H9 (cell line): Measurements from ENCODE around the gene CORIN. TPM values are rescaled to one million over a fixed set of nuclear protein-coding genes. Genes with fewer than 3 reads are reported as not detected.

ENCODE experiments used
- DNase-seq: peaks from one replicate; pipeline ENCODE4 v3.0.0-alpha.2; 2017
- H2AFZ ChIP-seq: one replicate; pipeline ENCODE4 v1.6.1; 2013; ENCODE audit warnings: mild to moderate bottlenecking, low read length, control low read depth, moderate library complexity
- H2AK5ac ChIP-seq: 2 replicates; pipeline ENCODE4 v1.6.1; 2013; ENCODE audit warnings: low read length, control low read depth, mixed read lengths; ENCODE audit not compliant: insufficient read length
- H2BK120ac ChIP-seq: one replicate; pipeline ENCODE4 v1.6.1; 2013; ENCODE audit warnings: low read depth, mild to moderate bottlenecking, low read length, control low read depth, inconsistent platforms; ENCODE audit not compliant: poor library complexity, severe bottlenecking
- H2BK12ac ChIP-seq: 2 replicates; pipeline ENCODE4 v1.6.1; 2013; ENCODE audit warnings: low read length, control low read depth, mixed read lengths, low read depth; ENCODE audit not compliant: insufficient read length
- H2BK15ac ChIP-seq: 2 replicates; pipeline ENCODE4 v1.6.1; 2013; ENCODE audit warnings: low read depth, low read length, control low read depth
- H2BK20ac ChIP-seq: one replicate; pipeline ENCODE4 v1.6.1; 2013; ENCODE audit warnings: low read depth, mild to moderate bottlenecking, low read length, control low read depth, inconsistent platforms; ENCODE audit not compliant: poor library complexity, severe bottlenecking
- H2BK5ac ChIP-seq: 2 replicates; pipeline ENCODE4 v1.6.1; 2013; ENCODE audit warnings: low read length, control low read depth, mixed read lengths; ENCODE audit not compliant: insufficient read length
- H3K14ac ChIP-seq: 2 replicates; pipeline ENCODE4 v1.6.1; 2013; ENCODE audit warnings: low read length, control low read depth; ENCODE audit not compliant: insufficient read depth
- H3K18ac ChIP-seq: 2 replicates; pipeline ENCODE4 v1.6.1; 2013; ENCODE audit warnings: low read depth, mild to moderate bottlenecking, mixed read lengths, low read length, control low read depth; ENCODE audit not compliant: insufficient read length
- H3K23ac ChIP-seq: 2 replicates; pipeline ENCODE4 v1.6.1; 2013; ENCODE audit warnings: low read length, control low read depth, mixed read lengths, low read depth; ENCODE audit not compliant: insufficient read length
- H3K23me2 ChIP-seq: 2 replicates; pipeline ENCODE4 v1.6.1; 2013; ENCODE audit warnings: low read depth, mild to moderate bottlenecking, mixed read lengths, low read length, control low read depth; ENCODE audit not compliant: insufficient read length, poor library complexity, severe bottlenecking
- H3K27ac ChIP-seq: 2 replicates; pipeline ENCODE4 v1.5.1; 2013; ENCODE audit warnings: low read length, control low read depth, mixed read lengths, low read depth; ENCODE audit not compliant: insufficient read length
- H3K27me3 ChIP-seq: 2 replicates; pipeline ENCODE4 v1.6.1; 2013; ENCODE audit warnings: low read length, control low read depth, inconsistent platforms; ENCODE audit not compliant: insufficient read depth
- H3K4ac ChIP-seq: 2 replicates; pipeline ENCODE4 v1.6.1; 2013; ENCODE audit warnings: low read depth, mild to moderate bottlenecking, control low read depth, inconsistent platforms, low read length, moderate library complexity
- H3K4me1 ChIP-seq: 2 replicates; pipeline ENCODE4 v1.6.1; 2013; ENCODE audit warnings: low read length, control low read depth, inconsistent platforms; ENCODE audit not compliant: insufficient read depth
- H3K4me2 ChIP-seq: 2 replicates; pipeline ENCODE4 v1.6.1; 2013; ENCODE audit warnings: low read length, control low read depth, mixed read lengths; ENCODE audit not compliant: insufficient read length, insufficient read depth
- H3K56ac ChIP-seq: 2 replicates; pipeline ENCODE4 v1.6.1; 2013; ENCODE audit warnings: low read depth, mild to moderate bottlenecking, mixed read lengths, low read length, control low read depth; ENCODE audit not compliant: insufficient read length
- H3K79me1 ChIP-seq: 2 replicates; pipeline ENCODE4 v1.6.1; 2013; ENCODE audit warnings: low read depth, mild to moderate bottlenecking, moderate library complexity, low read length, control low read depth, inconsistent platforms; ENCODE audit not compliant: insufficient read depth, poor library complexity, severe bottlenecking
- H3K79me2 ChIP-seq: 2 replicates; pipeline ENCODE4 v1.6.1; 2013; ENCODE audit warnings: low read length, control low read depth, inconsistent platforms; ENCODE audit not compliant: insufficient read depth
- H3K9ac ChIP-seq: 2 replicates; pipeline ENCODE4 v1.6.1; 2013; ENCODE audit warnings: low read length, control low read depth, mixed read lengths; ENCODE audit not compliant: insufficient read length; ENCODE audit errors: extremely low read depth
- H3K9me3 ChIP-seq: one replicate; pipeline ENCODE4 v1.6.1; 2013; ENCODE audit warnings: low read depth, low read length, inconsistent platforms; ENCODE audit not compliant: control insufficient read depth
- H3T11ph ChIP-seq: one replicate; pipeline ENCODE4 v1.6.1; 2013; ENCODE audit warnings: mild to moderate bottlenecking, low read length, control low read depth, inconsistent platforms
- H4K20me1 ChIP-seq: one replicate; pipeline ENCODE4 v1.6.1; 2013; ENCODE audit not compliant: control insufficient read depth, insufficient read length, insufficient read depth
- H4K5ac ChIP-seq: 2 replicates; pipeline ENCODE4 v1.6.1; 2013; ENCODE audit warnings: low read depth, mild to moderate bottlenecking, mixed read lengths, low read length, control low read depth; ENCODE audit not compliant: insufficient read length
- H4K8ac ChIP-seq: replicated peaks from 2 replicates; pipeline ENCODE4 v1.6.1; 2013; ENCODE audit warnings: low read length, control low read depth, mixed read lengths, low read depth; ENCODE audit not compliant: insufficient read length
- H4K91ac ChIP-seq: 2 replicates; pipeline ENCODE4 v1.6.1; 2013; ENCODE audit warnings: low read depth, mild to moderate bottlenecking, moderate library complexity, mixed read lengths, low read length, control low read depth; ENCODE audit not compliant: insufficient read length
- H3K27ac Mint-ChIP-seq, 3 experiments: 2 replicates in 2 of 3; 3 replicates in 1 of 3; pipeline ENCODE4 v1.8.0; 2020 to 2021; ENCODE audit warnings: mixed read lengths in 3 of 3, mild to moderate bottlenecking in 1 of 3, moderate library complexity in 1 of 3
- H3K27me3 Mint-ChIP-seq: 2 replicates; pipeline ENCODE4 v1.8.0; 2021; ENCODE audit warnings: low read depth, mild to moderate bottlenecking, moderate library complexity, mixed read lengths
- H3K36me3 Mint-ChIP-seq, 3 experiments: 2 replicates in 2 of 3; 3 replicates in 1 of 3; pipeline ENCODE4 v1.8.0; 2020 to 2021; ENCODE audit warnings: low read depth in 3 of 3, mixed read lengths in 3 of 3; ENCODE audit not compliant: insufficient read depth in 1 of 3
- H3K4me1 Mint-ChIP-seq, 2 experiments: 2 replicates each; pipeline ENCODE4 v1.8.0; 2020; ENCODE audit warnings: mixed read lengths in 2 of 2
- H3K4me3 Mint-ChIP-seq, 2 experiments: 2 replicates in 1 of 2; 3 replicates in 1 of 2; pipeline ENCODE4 v1.8.0; 2020 to 2021; ENCODE audit warnings: mild to moderate bottlenecking in 2 of 2, mixed read lengths in 2 of 2, moderate library complexity in 1 of 2
- H3K9me3 Mint-ChIP-seq, 2 experiments: 2 replicates in 1 of 2; 3 replicates in 1 of 2; pipeline ENCODE4 v1.8.0; 2020; ENCODE audit warnings: mild to moderate bottlenecking in 2 of 2, mixed read lengths in 2 of 2, moderate library complexity in 1 of 2
- WGBS: extraction: QIAGEN DNeasy Blood & Tissue Kit; methylation state at CpG from one replicate; pipeline ENCODE4 v1.1.7; 2013; ENCODE audit warnings: missing lambda C conversion rate, low lambda C conversion rate, mixed read lengths; ENCODE audit not compliant: insufficient read length; ENCODE audit errors: extremely low coverage; 5-methylcytosine and 5-hydroxymethylcytosine counted together
- total RNA-seq: library from RNA; stranded (reverse); gene quantifications from 2 replicates; pipeline ENCODE4 v1.2.1, GENCODE V29; 2021
- TF ChIP-seq, protein P1 (sequence below): fragments of 200-600 bp; sonication (generic); conservative IDR thresholded peaks from 3 replicates; pipeline ENCODE4 v1.8.0; 2021; ENCODE audit warnings: antibody characterized with exemption, mild to moderate bottlenecking

The CORIN gene
- total RNA-seq, 1 experiment from 2014 or later = 0.39 TPM

DNA sequence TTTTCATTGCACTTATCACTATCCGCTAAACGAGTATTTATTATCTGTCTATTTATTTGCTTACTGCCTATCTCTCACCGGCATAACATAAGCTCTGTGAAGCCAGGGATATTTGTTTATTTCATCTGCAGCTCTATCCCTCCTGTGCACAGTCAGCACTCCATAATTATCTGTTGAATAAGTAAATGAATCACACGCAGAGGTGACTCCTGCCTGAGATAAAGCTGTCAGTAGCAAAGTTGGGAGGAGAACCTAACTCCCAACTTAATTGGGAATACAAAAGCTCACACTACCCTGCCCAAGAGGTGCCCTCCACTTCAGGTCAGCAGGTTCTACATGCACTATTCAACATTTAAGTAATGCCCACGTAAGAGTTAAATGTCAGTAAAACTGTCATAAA, 85.7 kb downstream of the CORIN start:
- no peak overlapping the region for H2BK120ac ChIP-seq
- no CpG with 5 or more reads among the region's 5 CpGs for WGBS
- no peaks in the 10 kb centered on the region for H3K23me2 ChIP-seq
- H2AK5ac ChIP-seq = no peak overlapping the region
- no peak overlapping the region for H2AFZ ChIP-seq
- H4K5ac ChIP-seq = no peak overlapping the region
- no peak overlapping the region for H4K8ac ChIP-seq
- no peak overlapping the region for H3K4me3 Mint-ChIP-seq
- no peak overlapping the region for H3K14ac ChIP-seq
- no peak overlapping the region for H2BK15ac ChIP-seq
- H3K56ac ChIP-seq = no peak overlapping the region
- peaks cover 0 to 3% of the 10 kb centered on the region in 2 experiments for H3K4me1 Mint-ChIP-seq
- no peak overlapping the region for H3T11ph ChIP-seq
- no peak overlapping the region for H2BK20ac ChIP-seq
- H3K79me2 ChIP-seq = no peaks in the 10 kb centered on the region
- no peaks in the 10 kb centered on the region for H3K27me3 Mint-ChIP-seq
- H4K91ac ChIP-seq = no peak overlapping the region
- no peak overlapping the region for H3K23ac ChIP-seq
- no peak overlapping the region for H2BK5ac ChIP-seq
- no peaks in the 10 kb centered on the region for H3K79me1 ChIP-seq
- TF ChIP-seq, protein P1, sequence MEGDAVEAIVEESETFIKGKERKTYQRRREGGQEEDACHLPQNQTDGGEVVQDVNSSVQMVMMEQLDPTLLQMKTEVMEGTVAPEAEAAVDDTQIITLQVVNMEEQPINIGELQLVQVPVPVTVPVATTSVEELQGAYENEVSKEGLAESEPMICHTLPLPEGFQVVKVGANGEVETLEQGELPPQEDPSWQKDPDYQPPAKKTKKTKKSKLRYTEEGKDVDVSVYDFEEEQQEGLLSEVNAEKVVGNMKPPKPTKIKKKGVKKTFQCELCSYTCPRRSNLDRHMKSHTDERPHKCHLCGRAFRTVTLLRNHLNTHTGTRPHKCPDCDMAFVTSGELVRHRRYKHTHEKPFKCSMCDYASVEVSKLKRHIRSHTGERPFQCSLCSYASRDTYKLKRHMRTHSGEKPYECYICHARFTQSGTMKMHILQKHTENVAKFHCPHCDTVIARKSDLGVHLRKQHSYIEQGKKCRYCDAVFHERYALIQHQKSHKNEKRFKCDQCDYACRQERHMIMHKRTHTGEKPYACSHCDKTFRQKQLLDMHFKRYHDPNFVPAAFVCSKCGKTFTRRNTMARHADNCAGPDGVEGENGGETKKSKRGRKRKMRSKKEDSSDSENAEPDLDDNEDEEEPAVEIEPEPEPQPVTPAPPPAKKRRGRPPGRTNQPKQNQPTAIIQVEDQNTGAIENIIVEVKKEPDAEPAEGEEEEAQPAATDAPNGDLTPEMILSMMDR = no peak
- no peak overlapping the region; a peak in 1 of 7 replicates for H3K27ac Mint-ChIP-seq
- DNase-seq = no peak
- no peak overlapping the region for H3K27ac ChIP-seq
- no peaks in the 10 kb centered on the region for H3K4me1 ChIP-seq
- peaks cover 7 to 10% (median 9%) of the 10 kb centered on the region in 3 experiments; a peak in 6 of 7 replicates for H3K36me3 Mint-ChIP-seq
- no peak overlapping the region for H3K4ac ChIP-seq
- peaks cover 14 to 17% of the 10 kb centered on the region in 2 experiments for H3K9me3 Mint-ChIP-seq
- no peaks in the 10 kb centered on the region for H3K27me3 ChIP-seq
- no peaks in the 10 kb centered on the region for H3K9me3 ChIP-seq
- no peak overlapping the region for H3K9ac ChIP-seq
- no peak overlapping the region for H3K18ac ChIP-seq
- no peak overlapping the region for H2BK12ac ChIP-seq
- no peak overlapping the region for H3K4me2 ChIP-seq
- no peaks in the 10 kb centered on the region for H4K20me1 ChIP-seq
